Glutamatergic neuron (in vitro differentiated cells): ENCODE results near the gene UCP3. TPM values are rescaled to one million over a fixed set of nuclear protein-coding genes. Genes with fewer than 3 reads are reported as not detected.

Experiments
- DNase-seq: peaks from one replicate; pipeline ENCODE4 v3.0.0; 2022
- H3K27ac Mint-ChIP-seq: one replicate; pipeline ENCODE4 v1.8.0; 2020; ENCODE audit warnings: mild to moderate bottlenecking, mixed read lengths, inconsistent platforms; ENCODE audit not compliant: unreplicated experiment
- H3K27me3 Mint-ChIP-seq: one replicate; pipeline ENCODE4 v1.8.0; 2020; ENCODE audit warnings: mild to moderate bottlenecking, moderate library complexity, mixed read lengths, inconsistent platforms; ENCODE audit not compliant: unreplicated experiment
- H3K36me3 Mint-ChIP-seq: one replicate; pipeline ENCODE4 v1.8.0; 2020; ENCODE audit warnings: mild to moderate bottlenecking, mixed read lengths, inconsistent platforms; ENCODE audit not compliant: unreplicated experiment
- H3K4me1 Mint-ChIP-seq: one replicate; pipeline ENCODE4 v1.8.0; 2020; ENCODE audit warnings: mild to moderate bottlenecking, low read depth, mixed read lengths, inconsistent platforms; ENCODE audit not compliant: unreplicated experiment
- H3K4me3 Mint-ChIP-seq: one replicate; pipeline ENCODE4 v1.8.0; 2020; ENCODE audit warnings: mild to moderate bottlenecking, mixed read lengths, inconsistent platforms; ENCODE audit not compliant: unreplicated experiment
- H3K9me3 Mint-ChIP-seq: one replicate; pipeline ENCODE4 v1.8.0; 2020; ENCODE audit warnings: mild to moderate bottlenecking, moderate library complexity, mixed read lengths, inconsistent platforms; ENCODE audit not compliant: unreplicated experiment
- total RNA-seq: library from RNA; stranded (reverse); fragmentation: NEBNext Ultra II Directional; extraction: Animal tissue kit (Norgen Biotek cat#: 25700); gene quantifications from one replicate; pipeline ENCODE4 v1.2.1, GENCODE V29; 2021; ENCODE audit not compliant: unreplicated experiment
- TF ChIP-seq, protein P1 (sequence below): fragments of 200-600 bp; sonication (generic); IDR thresholded peaks from one replicate; pipeline ENCODE4 v1.5.0; 2021; ENCODE audit not compliant: partially characterized antibody, unreplicated experiment

The UCP3 gene
- total RNA-seq, 1 donor from 2014 or later, result 7.6 TPM

DNA sequence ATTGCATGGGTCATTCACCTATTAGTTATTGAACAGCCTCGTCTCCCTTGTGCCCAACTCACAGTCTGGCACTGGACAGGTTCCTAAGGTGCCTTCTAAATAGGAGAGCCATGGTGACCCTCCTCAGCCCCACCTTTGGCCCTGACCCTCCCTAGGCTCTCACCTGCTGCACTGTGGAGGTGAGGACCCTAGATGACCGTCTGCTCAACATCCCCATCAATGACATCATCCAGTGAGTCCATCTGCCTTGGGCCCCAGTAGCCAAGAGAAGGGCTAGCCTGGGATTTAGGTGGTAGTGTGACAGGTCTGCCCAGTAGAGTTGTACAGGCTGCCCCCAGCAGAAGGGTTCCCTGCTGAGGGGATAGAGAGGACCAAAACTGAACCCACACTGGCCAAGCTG lies 39.8 kb downstream of the UCP3 start:
- no peaks in the 10 kb centered on the region for H3K9me3 Mint-ChIP-seq
- peaks cover 2% of the 10 kb centered on the region for H3K27me3 Mint-ChIP-seq

GRCh38 chr11:73968356-73968966 lies 40.4 kb downstream of the UCP3 start:
- peaks cover 9% of the 10 kb centered on the region for H3K4me1 Mint-ChIP-seq
- H3K9me3 Mint-ChIP-seq, result no peaks in the 10 kb centered on the region
- no peak for DNase-seq
- H3K27me3 Mint-ChIP-seq, result peaks cover 2% of the 10 kb centered on the region
- TF ChIP-seq, protein P1, sequence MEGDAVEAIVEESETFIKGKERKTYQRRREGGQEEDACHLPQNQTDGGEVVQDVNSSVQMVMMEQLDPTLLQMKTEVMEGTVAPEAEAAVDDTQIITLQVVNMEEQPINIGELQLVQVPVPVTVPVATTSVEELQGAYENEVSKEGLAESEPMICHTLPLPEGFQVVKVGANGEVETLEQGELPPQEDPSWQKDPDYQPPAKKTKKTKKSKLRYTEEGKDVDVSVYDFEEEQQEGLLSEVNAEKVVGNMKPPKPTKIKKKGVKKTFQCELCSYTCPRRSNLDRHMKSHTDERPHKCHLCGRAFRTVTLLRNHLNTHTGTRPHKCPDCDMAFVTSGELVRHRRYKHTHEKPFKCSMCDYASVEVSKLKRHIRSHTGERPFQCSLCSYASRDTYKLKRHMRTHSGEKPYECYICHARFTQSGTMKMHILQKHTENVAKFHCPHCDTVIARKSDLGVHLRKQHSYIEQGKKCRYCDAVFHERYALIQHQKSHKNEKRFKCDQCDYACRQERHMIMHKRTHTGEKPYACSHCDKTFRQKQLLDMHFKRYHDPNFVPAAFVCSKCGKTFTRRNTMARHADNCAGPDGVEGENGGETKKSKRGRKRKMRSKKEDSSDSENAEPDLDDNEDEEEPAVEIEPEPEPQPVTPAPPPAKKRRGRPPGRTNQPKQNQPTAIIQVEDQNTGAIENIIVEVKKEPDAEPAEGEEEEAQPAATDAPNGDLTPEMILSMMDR, result no peak
- H3K36me3 Mint-ChIP-seq, result peaks cover 5% of the 10 kb centered on the region
- H3K4me3 Mint-ChIP-seq, result peak overlapping the region; percentile 5
- H3K27ac Mint-ChIP-seq, result no peak overlapping the region

More for the DNA sequence above, 39.8 kb downstream of the UCP3 start:
- TF ChIP-seq, protein P1, result no peak
- no peak overlapping the region for H3K4me3 Mint-ChIP-seq
- no peak overlapping the region for H3K27ac Mint-ChIP-seq
- peaks cover 9% of the 10 kb centered on the region for H3K4me1 Mint-ChIP-seq
- DNase-seq, result no peak
- H3K36me3 Mint-ChIP-seq, result peaks cover 5% of the 10 kb centered on the region

DNA sequence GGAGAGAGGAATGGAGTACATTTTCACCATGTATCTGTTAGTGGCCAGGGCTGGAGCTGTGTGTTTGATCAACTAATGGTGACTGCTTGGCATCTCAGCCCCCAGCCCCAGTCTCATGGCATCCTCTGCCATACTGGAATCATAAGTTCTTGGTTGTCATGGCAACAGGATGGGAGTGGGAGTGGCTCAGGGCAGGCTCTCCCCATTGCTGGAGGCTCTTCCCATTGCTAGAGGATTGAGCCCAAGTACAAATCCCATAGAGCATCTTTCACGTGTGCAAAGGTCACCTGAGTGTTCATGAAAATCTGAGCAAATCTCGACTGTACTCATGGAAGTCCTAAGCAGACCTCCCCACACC lies 43.1 kb downstream of the UCP3 start:
- no peak for DNase-seq
- TF ChIP-seq, protein P1, result no peak
- H3K9me3 Mint-ChIP-seq, result no peaks in the 10 kb centered on the region
- peaks cover 9% of the 10 kb centered on the region for H3K4me1 Mint-ChIP-seq
- peaks cover 5% of the 10 kb centered on the region for H3K36me3 Mint-ChIP-seq
- H3K4me3 Mint-ChIP-seq, result no peak overlapping the region
- H3K27ac Mint-ChIP-seq, result no peak overlapping the region
- peaks cover 4% of the 10 kb centered on the region for H3K27me3 Mint-ChIP-seq

DNA sequence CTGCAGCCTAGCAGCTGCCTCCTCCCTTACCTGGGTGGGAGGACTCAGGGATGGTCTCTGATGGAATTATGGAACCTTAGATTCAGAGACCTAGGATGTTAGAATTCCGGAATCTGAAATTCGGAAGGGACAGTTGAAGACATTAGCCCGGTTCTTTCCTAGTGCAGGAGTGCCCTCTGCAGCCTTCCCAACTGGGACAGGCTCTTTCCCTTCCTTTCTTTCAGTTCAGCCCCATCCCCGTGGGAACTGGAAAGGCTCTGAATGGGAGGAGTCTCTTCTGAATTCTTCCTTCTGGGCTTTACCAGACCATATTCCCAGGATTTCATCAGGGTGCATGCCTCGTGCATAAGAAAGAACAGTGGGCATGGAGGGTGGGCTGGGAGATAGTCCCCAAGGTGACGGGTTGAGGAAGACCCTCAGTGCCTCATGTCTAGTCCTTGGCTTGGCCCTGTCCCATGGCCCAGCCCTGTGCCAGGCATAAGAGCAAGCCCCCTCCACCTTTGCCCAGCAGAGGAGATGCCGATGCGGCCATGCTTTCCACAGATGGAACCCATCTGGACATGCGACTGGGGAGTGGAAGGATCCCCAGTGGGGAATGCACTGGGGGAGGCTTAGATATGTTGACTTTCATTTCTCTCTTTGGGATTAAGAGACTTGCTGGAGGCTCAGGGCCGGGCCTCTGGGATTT lies 43.7 kb downstream of the UCP3 start:
- H3K4me3 Mint-ChIP-seq, result peak overlapping the region; percentile 85
- DNase-seq, result peak; percentile 36
- TF ChIP-seq, protein P1, result no peak
- H3K4me1 Mint-ChIP-seq, result peaks cover 9% of the 10 kb centered on the region
- peak overlapping the region; percentile 33 for H3K27ac Mint-ChIP-seq
- peaks cover 4% of the 10 kb centered on the region for H3K27me3 Mint-ChIP-seq
- no peaks in the 10 kb centered on the region for H3K9me3 Mint-ChIP-seq
- peaks cover 5% of the 10 kb centered on the region for H3K36me3 Mint-ChIP-seq

DNA sequence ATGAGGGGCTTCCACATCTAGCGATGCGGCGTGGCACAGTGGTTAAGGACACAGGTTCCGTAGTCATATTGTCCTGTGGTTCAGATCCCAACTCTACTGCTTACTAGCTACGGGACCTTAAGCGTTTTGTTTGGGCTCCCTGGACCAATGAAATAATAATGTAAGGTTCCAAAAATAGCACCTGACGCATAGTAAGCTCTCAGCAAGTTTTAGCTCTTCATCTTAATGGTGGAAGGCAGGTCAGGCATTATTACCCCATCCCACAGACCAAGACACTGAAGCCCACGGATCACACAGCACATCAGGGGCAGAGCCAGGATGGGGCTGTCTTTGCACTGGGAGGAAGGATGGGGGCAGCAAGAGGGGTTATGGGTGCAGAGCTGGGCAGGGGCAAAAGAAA lies 45.0 kb downstream of the UCP3 start:
- H3K4me3 Mint-ChIP-seq, result no peak overlapping the region
- no peak overlapping the region for H3K27ac Mint-ChIP-seq
- no peaks in the 10 kb centered on the region for H3K9me3 Mint-ChIP-seq
- peaks cover 9% of the 10 kb centered on the region for H3K4me1 Mint-ChIP-seq
- peaks cover 3% of the 10 kb centered on the region for H3K36me3 Mint-ChIP-seq
- no peak for DNase-seq
- H3K27me3 Mint-ChIP-seq, result peaks cover 4% of the 10 kb centered on the region
- TF ChIP-seq, protein P1, result no peak
